ENCODE measurements around the gene B3GALNT2.

DNA sequence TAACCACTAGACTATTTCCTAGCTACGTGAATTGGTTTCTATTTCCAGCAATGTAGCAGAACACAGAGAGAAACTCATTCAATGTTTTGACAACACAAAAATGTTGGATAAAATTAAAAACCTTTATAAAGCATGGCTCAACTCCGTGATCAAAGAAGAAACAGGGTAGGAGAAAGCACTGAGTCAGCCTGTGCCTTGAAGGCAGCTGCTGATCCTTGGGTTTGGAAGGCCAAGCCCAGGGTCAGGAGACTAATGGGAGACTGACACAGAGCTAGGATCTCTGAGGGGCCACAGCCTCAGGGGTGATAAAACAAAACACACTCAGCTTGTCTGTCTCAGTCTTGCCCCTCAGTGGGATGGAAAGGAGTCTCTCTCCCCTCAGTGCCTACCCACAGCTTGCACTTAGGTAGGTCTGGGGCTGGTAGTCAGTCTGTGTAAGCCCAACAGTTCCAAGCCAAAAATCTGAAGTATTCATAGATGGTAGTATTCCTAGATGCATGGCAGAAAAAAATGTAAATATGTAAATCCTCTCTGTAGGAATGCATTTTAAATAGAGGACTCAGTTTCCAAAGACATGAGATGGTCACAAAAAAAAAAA, 53.3 kb downstream of the B3GALNT2 start:
- TF ChIP-seq, protein P1, sequence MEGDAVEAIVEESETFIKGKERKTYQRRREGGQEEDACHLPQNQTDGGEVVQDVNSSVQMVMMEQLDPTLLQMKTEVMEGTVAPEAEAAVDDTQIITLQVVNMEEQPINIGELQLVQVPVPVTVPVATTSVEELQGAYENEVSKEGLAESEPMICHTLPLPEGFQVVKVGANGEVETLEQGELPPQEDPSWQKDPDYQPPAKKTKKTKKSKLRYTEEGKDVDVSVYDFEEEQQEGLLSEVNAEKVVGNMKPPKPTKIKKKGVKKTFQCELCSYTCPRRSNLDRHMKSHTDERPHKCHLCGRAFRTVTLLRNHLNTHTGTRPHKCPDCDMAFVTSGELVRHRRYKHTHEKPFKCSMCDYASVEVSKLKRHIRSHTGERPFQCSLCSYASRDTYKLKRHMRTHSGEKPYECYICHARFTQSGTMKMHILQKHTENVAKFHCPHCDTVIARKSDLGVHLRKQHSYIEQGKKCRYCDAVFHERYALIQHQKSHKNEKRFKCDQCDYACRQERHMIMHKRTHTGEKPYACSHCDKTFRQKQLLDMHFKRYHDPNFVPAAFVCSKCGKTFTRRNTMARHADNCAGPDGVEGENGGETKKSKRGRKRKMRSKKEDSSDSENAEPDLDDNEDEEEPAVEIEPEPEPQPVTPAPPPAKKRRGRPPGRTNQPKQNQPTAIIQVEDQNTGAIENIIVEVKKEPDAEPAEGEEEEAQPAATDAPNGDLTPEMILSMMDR (conservative IDR thresholded peaks at IDR 0.05): no peak
- TF ChIP-seq ZFX (IDR thresholded peaks at IDR 0.05): no peak

Measured in C4-2B (cell line).